ENCODE results near the gene SYT2. TPM values are rescaled to one million over a fixed set of nuclear protein-coding genes. Genes with fewer than 3 reads are reported as not detected.
"Not testable (repeated sequence)": the region's sequence is repeated elsewhere in the genome, so short reads cannot be mapped to it uniquely, and the experiment has no call there.

The SYT2 gene
- total RNA-seq, 1 experiment from 2014 or later = 0.06 TPM

DNA sequence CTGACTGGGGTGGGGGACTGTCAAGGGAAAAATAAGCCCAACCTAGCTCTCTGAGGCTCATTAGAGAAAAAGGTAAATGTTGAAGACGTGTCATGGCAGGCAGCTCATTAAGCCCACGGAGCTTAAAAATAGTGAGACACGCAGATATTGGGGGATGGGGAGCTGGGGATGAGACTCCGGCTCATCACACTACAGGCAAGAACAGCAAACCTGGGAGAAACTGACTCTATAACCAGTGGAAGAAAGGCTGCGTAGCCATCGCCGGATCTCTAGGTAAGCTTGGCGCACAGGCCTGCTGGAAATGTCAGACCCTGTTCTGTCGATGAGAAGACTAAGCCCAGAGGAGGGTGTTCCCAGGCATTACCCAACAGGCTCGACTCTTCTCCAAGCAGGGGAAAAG, 78.0 kb downstream of the SYT2 start:
- Histone ChIP-seq H3K4me1 (no peaks in the 10 kb centered on the region), H3K27ac (no peak overlapping the region), H3K27me3 (no peaks in the 10 kb centered on the region), H3K4me3 (no peak overlapping the region), H3K9me3 (replicated peaks) (no peaks in the 10 kb centered on the region), H3K36me3 (no peaks in the 10 kb centered on the region)
- DNase-seq = no peak

DNA sequence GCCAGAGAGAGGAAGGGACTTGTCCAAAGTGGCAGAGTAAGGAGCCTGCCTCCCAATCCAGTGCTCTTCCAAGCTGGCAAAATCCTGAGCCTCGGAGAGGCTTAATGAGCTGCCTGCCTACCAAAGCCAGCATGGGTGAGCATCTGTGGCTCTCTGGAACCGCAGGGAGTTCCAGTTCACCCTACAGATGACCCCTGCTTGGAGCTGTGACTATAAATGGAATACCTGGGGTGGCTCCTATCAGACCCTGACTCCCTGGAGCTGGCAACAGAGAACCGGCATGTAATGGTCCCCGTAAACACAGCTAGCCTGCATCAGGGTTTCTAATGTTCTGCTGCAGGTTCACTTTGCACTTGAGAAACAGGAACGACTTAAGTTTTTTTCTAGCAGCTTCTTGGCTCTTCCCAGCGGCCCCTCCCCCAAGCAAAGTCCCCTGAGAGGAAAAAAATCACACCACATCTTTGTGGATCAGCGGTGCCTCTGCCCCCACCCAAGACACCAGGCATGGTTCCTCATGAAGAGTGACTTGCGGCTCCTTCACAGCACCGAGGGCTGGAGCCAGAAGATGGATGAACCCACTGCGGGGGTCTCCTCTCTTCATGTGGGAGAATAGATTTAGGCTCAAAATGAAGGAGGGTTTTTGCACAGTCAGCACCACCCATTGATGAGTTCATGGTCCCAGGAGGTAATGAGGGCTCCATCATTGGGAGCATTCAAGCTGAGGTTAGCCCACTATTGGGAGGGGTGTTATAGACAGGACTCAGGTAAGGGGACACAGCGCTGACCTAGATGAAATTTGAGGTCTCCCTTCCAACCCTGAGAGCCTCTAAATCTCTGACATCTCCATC, 79.0 kb downstream of the SYT2 start:
- no peak for DNase-seq
- no peaks in the 10 kb centered on the region for H3K27me3 ChIP-seq
- no peaks in the 10 kb centered on the region for H3K36me3 ChIP-seq
- no peak overlapping the region for H3K27ac ChIP-seq
- no peak overlapping the region for H3K4me3 ChIP-seq
- no peaks in the 10 kb centered on the region for H3K9me3 ChIP-seq (replicated peaks)
- H3K4me1 ChIP-seq = no peaks in the 10 kb centered on the region

DNA sequence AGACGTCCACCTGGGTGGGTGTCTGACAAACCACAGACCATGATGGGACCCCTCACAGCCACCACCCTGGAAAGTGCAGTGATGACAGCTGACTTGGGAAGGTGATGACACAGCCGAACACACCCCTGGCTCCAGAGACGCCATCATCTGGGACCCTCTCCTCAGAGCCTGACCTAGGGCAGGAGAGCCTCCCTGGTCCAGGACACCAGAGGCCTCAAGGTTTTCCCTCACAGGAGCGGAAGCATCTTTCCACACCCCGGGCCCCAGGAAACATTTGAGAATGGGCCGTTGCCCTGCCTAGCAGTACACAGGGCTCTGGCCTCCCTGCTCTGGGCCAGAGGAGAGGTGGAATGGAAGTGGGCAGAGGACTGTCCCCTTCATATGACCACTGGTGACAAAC, 79.7 kb downstream of the SYT2 start:
- H3K27me3 ChIP-seq = no peaks in the 10 kb centered on the region
- no peak for DNase-seq
- H3K4me1 ChIP-seq = no peaks in the 10 kb centered on the region
- H3K36me3 ChIP-seq = no peaks in the 10 kb centered on the region
- H3K27ac ChIP-seq = no peak overlapping the region
- H3K9me3 ChIP-seq (replicated peaks) = no peaks in the 10 kb centered on the region
- H3K4me3 ChIP-seq = no peak overlapping the region

DNA sequence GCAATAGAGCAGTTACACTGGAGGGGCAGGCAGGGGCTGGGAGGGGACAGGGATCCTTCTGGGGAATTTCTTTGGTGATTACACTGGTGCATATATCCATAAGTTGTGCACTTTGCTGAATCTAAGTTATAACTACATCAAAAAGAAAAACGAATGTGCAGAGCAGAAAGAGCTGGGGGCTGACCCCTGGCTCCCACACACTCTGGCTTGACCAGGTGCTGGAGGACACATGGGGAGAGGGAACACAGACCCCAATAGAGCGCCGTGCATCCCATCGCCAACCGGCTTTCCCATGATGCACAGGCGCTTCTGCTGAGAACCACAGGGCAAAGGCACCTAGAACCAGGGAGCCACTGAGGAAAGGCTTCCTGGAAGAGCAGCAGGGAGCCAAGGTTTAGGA, 80.2 kb downstream of the SYT2 start:
- not testable (repeated sequence) for H3K27me3 ChIP-seq; H3K4me3 ChIP-seq; H3K36me3 ChIP-seq; H3K27ac ChIP-seq; DNase-seq; H3K9me3 ChIP-seq (replicated peaks); H3K4me1 ChIP-seq

DNA sequence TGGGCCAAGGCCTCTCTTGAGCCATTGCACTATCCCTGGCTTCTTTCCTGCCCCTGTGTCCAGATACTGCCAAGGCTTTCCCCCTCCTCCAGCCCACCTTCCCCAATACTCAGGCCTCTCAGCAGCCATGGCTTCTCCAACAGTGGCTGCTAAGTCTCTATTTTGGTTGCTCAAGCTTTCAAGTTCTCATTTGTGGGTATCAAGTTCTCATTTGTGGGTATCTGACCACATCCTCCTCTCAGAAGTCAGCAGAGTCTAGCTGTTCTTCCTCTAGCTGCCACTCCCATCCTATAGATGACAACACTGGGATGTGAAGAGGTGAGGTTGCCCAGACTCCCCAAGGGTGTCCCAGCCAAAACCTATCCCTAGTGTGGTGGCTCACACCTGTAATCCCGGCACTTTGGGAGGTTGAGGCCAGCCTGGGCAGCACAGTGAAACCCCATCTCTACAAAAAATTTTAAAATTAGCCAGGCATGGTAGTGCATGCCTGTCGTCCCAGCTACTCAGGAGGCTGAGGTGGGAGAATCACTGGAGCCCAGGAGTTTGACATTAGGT, 80.9 kb downstream of the SYT2 start:
- H3K4me1 ChIP-seq; H3K36me3 ChIP-seq; H3K27ac ChIP-seq; H3K4me3 ChIP-seq; H3K9me3 ChIP-seq (replicated peaks); H3K27me3 ChIP-seq; DNase-seq: not testable (repeated sequence)

DNA sequence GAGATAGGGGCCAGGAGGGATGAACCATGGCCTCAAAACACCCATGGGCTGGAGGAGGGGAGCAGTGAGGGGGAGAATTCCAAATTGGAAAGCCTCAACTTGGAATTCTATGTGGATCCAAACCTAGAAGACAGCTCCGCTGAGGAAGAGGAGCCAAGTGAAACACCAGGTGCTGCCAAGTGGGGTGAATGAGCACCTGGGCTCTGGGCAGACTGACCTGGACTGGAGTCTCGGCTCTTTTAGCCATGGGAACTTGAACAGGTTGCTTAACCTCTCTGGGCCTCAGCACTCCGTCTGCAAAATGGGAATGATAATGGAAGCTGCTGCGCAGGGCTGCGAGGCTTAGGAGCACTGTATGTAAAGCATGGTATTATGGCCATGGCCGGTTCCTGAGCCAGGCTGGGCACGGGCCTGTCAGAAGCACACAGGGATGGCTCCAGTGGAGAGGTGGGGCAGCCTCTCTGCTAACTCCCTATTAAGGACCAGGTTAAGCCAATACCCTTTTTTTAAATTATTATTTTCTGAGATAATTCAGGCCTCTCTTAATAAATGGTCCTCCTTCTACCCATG, 81.5 kb downstream of the SYT2 start:
- H3K9me3 ChIP-seq (replicated peaks) = no peaks in the 10 kb centered on the region
- H3K27ac ChIP-seq = no peak overlapping the region
- no peaks in the 10 kb centered on the region; the same call in 1 of the 2 replicates for H3K4me1 ChIP-seq
- DNase-seq = no peak
- no peaks in the 10 kb centered on the region for H3K36me3 ChIP-seq
- no peak overlapping the region for H3K4me3 ChIP-seq
- no peaks in the 10 kb centered on the region for H3K27me3 ChIP-seq

DNA sequence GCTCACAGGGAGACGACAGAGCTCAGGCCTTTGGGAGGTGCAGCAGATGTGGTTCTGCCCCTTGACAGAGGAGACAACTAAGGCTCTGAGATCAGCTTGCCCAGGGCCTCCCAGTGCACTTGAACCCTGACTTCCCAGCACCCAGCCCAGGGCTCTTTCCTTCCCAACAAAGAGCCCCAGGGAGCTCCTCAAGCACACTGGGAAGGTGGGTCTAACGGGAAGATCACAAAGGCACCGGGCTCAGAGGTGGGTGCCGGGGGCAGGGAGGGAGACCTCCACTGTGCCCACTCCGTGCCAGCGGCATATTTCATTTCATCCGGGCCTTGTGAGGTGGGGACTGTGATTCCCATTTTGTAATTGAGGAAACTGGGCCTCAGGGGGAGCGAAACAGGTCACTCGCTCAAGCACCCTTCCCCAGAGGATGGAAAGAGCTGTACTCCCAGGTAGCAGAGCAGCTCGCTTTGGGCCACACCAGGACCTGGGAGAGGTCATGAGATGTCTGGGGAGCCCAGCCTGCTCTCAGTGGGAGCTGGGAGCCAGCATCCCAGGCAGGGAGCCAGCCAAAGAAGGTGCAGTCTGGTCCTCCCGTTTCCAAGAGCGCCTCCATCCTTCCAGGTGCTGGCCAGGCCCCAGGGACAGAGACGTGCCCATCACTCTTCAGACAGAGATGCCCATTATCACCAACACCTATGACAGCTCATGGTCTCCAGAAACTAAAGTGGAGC, 82.3 kb downstream of the SYT2 start:
- Histone ChIP-seq H3K27me3 (no peaks in the 10 kb centered on the region), H3K9me3 (replicated peaks) (no peaks in the 10 kb centered on the region), H3K27ac (no peak overlapping the region), H3K36me3 (no peaks in the 10 kb centered on the region), H3K4me1 (peaks cover 3% of the 10 kb centered on the region), H3K4me3 (no peak overlapping the region)
- no peak for DNase-seq

DNA sequence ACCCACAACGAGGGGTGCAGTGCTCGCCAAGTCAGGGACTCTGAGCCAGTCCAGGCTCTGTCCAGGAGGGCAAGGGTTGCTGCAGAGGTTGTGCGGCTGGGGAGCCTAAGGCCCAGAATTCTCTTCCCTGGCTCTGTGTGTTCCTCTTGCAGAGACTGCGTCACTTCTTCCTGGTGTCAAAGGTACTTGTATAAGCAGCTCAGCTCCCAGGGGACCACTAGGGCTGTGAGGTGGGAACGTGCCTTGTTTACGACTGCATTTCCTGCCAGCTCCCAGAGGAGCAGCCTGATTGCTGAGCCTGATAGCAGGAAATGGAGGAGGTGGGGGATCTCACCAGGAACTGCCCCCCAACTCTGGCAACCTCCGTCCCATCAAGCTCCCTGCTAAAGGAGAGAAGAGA, 83.2 kb downstream of the SYT2 start:
- not testable (repeated sequence) for H3K27ac ChIP-seq; H3K4me1 ChIP-seq; H3K27me3 ChIP-seq; H3K9me3 ChIP-seq (replicated peaks); H3K4me3 ChIP-seq; H3K36me3 ChIP-seq
- peak in 1 of 2 experiments; percentile 31 for DNase-seq

DNA sequence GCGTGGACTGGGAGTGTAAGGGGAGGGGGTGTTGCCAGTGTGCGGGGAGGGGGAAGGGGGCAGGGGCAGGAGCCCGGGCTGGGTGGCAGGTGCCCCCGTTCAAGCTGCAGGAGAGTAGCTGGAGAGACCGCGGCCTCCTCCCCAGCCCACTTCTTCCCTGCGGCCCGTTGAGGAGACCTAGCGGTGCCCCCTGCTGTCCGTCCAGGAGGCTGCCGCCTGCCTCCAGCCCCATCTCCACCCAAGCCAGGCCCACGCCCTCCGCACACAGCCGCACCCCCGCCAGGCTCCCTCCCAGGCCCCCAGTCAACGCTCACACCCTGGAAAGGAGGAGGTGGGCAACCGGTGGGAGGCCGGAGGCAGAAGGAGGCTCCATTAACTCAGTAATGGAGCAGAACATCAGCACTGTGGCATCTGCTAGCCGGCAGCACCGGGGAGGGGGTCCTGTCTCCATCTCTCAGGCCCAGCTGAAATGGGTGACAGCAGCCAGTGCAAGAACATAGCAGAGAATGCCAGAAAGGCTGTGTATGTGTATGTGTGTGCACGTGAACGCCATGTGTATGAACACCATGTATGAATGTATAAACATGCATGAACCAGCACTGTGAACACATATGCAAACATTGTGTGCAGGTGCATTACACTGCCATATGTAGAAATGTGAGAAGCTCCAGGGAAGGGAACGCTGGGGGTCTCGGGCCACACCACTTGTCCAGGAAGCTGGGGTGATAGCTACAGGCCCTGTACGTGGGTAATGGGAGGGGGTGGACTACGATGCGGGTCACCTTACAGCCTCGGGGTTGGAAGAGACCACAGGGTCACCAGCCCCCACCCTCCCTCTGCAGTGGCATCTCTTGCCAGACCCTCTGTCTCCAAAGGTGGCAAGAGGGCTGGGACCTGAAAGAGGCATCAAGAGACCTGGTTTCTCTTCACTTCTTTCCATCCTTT, 84.6 kb downstream of the SYT2 start:
- Histone ChIP-seq H3K4me1 (peaks cover 9% of the 10 kb centered on the region), H3K27ac (no peak overlapping the region), H3K9me3 (replicated peaks) (no peaks in the 10 kb centered on the region), H3K27me3 (no peaks in the 10 kb centered on the region), H3K4me3 (no peak overlapping the region), H3K36me3 (no peaks in the 10 kb centered on the region)
- DNase-seq = peak; percentile 89 to 90

DNA sequence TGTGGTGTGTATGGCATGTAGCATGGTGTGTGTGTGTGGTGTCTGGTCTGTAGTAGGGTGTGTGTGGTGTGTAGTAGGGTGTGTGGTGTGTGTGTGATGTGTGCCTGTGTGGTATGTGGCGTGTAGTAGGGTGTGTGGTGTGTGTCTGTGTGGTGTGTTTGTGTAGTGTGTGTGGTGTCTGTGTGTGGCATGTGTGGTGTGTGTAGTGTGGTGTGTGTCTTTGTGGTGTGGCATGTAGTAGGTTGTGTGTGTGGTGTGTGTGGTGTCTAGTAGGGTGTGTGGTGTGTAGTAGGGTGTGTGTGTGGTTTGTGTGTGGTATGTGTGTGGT, 85.5 kb downstream of the SYT2 start:
- no peak for DNase-seq

DNA sequence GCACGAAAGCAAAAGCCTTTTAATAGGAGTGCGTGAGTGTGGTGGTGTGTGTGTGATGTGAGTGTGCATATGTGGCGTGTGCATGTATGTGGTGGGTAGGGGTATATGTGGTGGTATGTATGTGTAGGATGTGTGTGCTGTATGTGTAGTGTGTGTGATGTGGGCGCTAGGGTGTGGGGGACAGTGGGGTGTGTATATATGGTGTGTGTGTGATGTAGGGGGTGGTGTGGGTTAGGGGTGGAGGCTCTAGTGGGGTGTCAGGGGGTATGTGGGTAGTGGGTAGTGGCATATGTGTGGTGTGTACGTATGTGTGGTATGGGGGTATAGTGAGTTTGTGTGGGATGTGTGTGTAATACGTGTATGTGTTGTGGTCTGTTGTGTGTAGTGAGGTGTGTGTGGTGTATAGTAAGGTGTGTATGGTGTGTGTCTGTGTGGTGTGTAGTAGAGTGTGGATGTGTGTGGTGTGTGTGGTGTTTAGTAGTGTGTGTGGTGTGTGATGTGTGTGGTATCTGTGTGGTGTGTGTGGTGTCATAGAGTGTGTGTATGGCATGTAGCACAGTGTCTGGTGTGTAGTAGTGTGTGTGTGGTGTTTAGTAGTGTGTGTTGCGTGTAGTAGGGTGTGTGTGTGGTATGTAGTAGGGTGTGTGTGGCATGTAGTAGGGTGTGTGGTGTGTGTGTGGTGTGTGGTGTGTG, 86.0 kb downstream of the SYT2 start:
- Histone ChIP-seq H3K9me3 (replicated peaks) (no peaks in the 10 kb centered on the region), H3K4me3 (peak overlapping the region; percentile 57), H3K4me1 (peaks cover 9% of the 10 kb centered on the region), H3K27ac (no peak overlapping the region; the same call in 1 of the 2 replicates), H3K36me3 (no peaks in the 10 kb centered on the region), H3K27me3 (no peaks in the 10 kb centered on the region)
- DNase-seq = no peak

More for the DNA sequence above, 85.5 kb downstream of the SYT2 start:
- no peaks in the 10 kb centered on the region for H3K27me3 ChIP-seq
- no peak overlapping the region for H3K27ac ChIP-seq
- no peaks in the 10 kb centered on the region for H3K9me3 ChIP-seq (replicated peaks)
- H3K4me1 ChIP-seq = peaks cover 9% of the 10 kb centered on the region
- H3K36me3 ChIP-seq = no peaks in the 10 kb centered on the region
- no peak overlapping the region for H3K4me3 ChIP-seq

DNA sequence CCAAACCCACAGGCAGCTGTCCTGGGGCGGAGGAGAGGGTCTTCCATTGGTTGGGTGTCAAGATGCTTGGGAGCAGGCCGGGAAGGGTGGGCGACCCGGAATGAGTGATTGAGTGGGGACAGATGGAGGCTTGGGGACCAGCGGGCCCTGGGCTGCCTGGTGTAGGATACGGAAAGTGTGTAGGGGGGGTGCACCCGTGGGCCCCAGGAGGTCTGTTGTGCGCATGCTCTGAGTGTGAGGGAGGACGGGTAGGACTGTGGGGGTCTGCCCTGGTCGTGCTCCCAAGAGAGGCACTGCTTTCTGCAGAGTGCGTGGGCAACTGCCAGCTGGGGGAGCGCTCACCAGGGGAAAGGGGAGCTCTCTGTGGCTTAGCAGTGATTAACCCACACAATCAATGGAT, 86.8 kb downstream of the SYT2 start:
- H3K4me3 ChIP-seq = peak overlapping the region; percentile 57
- peaks cover 15% of the 10 kb centered on the region for H3K4me1 ChIP-seq
- not testable (repeated sequence) for H3K27me3 ChIP-seq; H3K36me3 ChIP-seq; H3K9me3 ChIP-seq (replicated peaks)
- H3K27ac ChIP-seq = peak overlapping the region; percentile 91
- DNase-seq = peak; percentile 71 to 74

DNA sequence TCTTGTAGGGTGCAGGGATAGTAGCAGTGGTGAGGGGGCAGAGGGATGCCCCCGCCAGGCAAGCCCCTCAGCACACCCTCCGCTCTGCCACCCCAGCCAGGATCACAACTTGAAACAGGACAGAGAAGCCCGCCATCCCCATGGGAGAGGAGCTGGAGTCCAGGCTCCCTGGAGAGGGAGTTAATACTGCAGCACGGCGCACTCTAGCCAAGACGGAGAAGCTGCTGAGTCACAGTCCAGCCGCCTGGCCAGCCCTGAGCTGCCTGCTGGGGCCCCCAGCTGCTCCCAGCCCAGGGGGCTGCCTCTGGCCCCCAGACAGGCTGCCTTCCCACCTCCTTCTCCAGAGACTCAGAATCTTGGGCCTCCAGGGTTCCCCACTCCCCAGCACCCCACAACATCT, 87.2 kb downstream of the SYT2 start:
- Histone ChIP-seq H3K27ac (peak overlapping the region; percentile 91), H3K4me1 (peaks cover 16% of the 10 kb centered on the region)
- DNase-seq = peak; percentile 77 to 79

DNA sequence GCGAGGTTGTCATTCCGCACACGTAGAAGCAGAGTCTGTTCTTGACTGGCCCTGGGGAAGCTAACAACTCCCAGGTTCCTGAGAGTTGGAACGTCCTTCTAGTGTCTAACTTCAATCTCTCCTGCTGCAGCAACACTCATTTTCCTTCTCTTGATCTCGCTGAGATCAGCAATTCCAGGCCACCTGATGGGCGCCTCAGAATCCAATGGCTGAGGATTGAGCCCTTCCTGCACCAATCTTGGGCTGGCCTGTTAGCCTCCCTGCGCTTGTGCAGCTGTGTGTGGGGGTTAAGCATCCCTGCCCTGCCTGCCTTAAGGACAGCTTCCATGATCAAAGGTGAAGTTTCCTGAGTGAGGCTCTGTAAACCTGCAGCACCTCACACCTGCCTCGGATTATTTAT, 87.9 kb downstream of the SYT2 start:
- Histone ChIP-seq H3K36me3 (no peaks in the 10 kb centered on the region), H3K27ac (peak overlapping the region; percentile 91), H3K27me3 (no peaks in the 10 kb centered on the region), H3K9me3 (replicated peaks) (no peaks in the 10 kb centered on the region), H3K4me1 (peaks cover 16% of the 10 kb centered on the region), H3K4me3 (no peak overlapping the region)
- DNase-seq = no peak

More for the DNA sequence above, 87.2 kb downstream of the SYT2 start:
- Histone ChIP-seq H3K27me3 (no peaks in the 10 kb centered on the region), H3K9me3 (replicated peaks) (no peaks in the 10 kb centered on the region), H3K36me3 (no peaks in the 10 kb centered on the region), H3K4me3 (peak overlapping the region; percentile 57)
